ENCODE measurements around the gene KCTD17.

DNA sequence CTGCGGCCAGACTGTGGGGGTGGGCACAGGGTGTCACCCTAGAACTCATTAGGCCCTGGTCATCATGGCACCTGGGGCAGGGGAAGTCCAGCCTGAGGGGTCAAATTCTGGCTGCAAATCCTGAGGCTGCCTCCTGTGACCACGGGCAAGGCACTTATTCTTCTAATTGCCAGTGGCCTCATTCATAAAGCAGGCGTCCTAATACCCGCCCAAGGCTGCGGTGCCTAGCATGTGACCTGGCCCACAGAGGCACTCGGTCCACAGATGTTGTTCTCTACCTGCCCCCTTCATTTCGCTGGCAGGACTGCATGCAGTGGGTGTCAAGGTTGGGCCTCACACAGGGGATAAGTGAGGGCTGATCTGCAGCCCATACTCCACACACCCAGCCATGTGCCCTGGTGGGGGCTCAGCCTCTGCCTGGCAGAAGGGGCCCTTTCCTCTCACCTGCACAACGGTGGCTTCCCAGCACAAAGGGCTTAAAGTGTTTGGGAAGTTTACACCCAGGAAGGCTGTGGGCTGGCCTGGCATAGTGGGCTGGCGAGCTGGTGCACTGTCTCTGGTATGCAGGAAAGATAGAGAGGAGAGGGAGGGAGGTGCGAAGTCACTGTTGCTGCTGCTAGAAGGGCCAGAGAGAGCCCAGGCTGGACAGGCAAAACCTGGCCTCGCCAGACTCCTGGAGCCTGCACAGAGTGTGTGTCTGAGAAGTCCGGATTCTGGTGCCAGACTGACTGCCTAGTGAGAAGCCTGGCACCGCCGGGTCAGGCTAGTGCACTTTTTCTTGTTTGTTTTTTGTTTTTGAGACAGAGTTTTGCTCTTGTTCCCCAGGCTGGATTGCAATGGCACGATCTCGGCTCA is 28.8 kb upstream of the KCTD17 start:
- TF ChIP-seq, protein P1, sequence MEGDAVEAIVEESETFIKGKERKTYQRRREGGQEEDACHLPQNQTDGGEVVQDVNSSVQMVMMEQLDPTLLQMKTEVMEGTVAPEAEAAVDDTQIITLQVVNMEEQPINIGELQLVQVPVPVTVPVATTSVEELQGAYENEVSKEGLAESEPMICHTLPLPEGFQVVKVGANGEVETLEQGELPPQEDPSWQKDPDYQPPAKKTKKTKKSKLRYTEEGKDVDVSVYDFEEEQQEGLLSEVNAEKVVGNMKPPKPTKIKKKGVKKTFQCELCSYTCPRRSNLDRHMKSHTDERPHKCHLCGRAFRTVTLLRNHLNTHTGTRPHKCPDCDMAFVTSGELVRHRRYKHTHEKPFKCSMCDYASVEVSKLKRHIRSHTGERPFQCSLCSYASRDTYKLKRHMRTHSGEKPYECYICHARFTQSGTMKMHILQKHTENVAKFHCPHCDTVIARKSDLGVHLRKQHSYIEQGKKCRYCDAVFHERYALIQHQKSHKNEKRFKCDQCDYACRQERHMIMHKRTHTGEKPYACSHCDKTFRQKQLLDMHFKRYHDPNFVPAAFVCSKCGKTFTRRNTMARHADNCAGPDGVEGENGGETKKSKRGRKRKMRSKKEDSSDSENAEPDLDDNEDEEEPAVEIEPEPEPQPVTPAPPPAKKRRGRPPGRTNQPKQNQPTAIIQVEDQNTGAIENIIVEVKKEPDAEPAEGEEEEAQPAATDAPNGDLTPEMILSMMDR (IDR thresholded peaks at IDR 0.05), result no peak
- no peak for TF ChIP-seq POLR2A (IDR thresholded peaks at IDR 0.05)
- no peak for TF ChIP-seq EP300 (IDR thresholded peaks at IDR 0.05)

Data from tibial nerve (tissue), 4 donors.